A673 (cell line): ENCODE measurements around the gene FBXL7.
A peak's percentile ranks its signal among the peaks of the same experiment; 100 is the strongest.

Experiments used
- EZH2 ChIP-seq: fragments of 200-600 bp; sonication (generic); IDR thresholded peaks from 2 replicates; pipeline ENCODE4 v1.6.1; 2017; ENCODE audit warnings: borderline replicate concordance, low read depth, mild to moderate bottlenecking, mixed read lengths, antibody characterized with exemption, low read length; ENCODE audit not compliant: poor library complexity, severe bottlenecking
- TF ChIP-seq, protein P1 (sequence below): fragments of 300-800, 200-600 bp; sonication (generic); conservative IDR thresholded peaks from 2 replicates; pipeline ENCODE4 v1.5.1; 2017; ENCODE audit warnings: low read depth, mild to moderate bottlenecking, antibody characterized with exemption, low read length, moderate library complexity, mixed read lengths

DNA sequence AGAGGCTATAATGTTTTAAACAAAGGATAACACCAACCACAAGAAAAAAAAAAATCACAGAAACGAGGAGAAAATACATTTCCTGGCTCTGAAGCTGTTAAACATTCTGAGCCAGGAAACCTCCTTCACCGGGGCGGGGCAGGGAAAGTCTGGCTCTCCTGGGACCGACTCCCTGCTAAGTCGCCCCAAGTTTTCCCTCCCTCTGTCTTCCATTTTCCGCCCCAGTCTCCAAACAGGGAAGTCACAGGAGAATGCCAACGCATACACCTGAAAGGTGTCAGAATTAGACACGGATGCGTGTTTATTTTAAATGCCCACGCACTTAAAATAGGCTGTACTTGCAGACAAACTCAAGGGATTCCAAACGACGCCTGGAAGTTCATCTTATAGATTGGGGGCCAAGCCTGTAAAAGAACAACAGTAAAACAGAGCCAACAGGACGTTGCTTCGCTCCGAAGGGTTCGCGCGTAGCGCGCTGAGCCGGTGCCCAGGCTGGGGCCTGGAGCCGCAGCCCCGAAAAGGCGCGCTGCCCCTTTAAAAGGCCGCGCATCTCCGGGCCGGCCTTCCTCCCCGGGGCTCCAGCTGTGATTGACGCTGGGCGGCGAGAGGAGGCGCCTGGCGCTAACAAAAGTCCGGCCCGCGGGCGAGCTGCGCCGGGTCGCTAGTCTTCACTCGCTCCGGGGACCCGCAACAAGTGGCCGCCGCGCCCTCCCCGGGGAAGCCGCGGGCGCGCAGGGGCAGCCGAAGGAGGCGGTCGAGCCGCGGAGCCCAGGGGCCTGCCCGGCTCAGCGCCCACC is at the start of gene FBXL7:
- TF ChIP-seq, protein P1, sequence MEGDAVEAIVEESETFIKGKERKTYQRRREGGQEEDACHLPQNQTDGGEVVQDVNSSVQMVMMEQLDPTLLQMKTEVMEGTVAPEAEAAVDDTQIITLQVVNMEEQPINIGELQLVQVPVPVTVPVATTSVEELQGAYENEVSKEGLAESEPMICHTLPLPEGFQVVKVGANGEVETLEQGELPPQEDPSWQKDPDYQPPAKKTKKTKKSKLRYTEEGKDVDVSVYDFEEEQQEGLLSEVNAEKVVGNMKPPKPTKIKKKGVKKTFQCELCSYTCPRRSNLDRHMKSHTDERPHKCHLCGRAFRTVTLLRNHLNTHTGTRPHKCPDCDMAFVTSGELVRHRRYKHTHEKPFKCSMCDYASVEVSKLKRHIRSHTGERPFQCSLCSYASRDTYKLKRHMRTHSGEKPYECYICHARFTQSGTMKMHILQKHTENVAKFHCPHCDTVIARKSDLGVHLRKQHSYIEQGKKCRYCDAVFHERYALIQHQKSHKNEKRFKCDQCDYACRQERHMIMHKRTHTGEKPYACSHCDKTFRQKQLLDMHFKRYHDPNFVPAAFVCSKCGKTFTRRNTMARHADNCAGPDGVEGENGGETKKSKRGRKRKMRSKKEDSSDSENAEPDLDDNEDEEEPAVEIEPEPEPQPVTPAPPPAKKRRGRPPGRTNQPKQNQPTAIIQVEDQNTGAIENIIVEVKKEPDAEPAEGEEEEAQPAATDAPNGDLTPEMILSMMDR: no peak
- peak; percentile 13 for TF ChIP-seq EZH2
